C4-2B (cell line): ENCODE measurements around the gene SCAPER.
"Not testable (repeated sequence)": the region's sequence is repeated elsewhere in the genome, so short reads cannot be mapped to it uniquely, and the experiment has no call there.

ENCODE experiments used
- H3K27ac ChIP-seq: fragments of 450-650 bp; 2 replicates; pipeline ENCODE4 v1.5.1; 2017
- ZFX ChIP-seq: fragments of 450-650 bp; IDR thresholded peaks from 2 replicates; pipeline ENCODE4 v1.6.1; 2017
- TF ChIP-seq, protein P1 (sequence below): fragments of 450-650 bp; conservative IDR thresholded peaks from 2 replicates; pipeline ENCODE4 v1.5.1; 2017; ENCODE audit warnings: mild to moderate bottlenecking

Gene SCAPER

DNA sequence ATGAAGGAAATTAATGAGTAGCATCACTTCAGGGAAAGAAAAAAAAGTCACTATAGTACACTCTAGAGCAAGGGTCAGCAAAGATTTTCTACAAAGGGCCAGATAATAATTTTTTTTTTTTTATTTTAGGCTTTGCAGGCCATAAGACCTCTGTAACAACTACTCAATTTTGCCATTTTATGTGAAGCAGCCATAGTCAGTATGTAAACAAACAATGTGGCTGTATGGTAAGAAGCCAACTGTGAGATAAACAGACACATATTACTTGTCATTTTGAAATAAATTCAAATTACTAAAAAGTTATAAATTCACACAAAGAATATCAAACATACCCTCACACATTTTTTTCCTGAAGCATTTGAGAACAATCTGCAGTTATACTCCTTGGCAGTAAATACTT is 40.6 kb downstream of the SCAPER start:
- TF ChIP-seq, protein P1, sequence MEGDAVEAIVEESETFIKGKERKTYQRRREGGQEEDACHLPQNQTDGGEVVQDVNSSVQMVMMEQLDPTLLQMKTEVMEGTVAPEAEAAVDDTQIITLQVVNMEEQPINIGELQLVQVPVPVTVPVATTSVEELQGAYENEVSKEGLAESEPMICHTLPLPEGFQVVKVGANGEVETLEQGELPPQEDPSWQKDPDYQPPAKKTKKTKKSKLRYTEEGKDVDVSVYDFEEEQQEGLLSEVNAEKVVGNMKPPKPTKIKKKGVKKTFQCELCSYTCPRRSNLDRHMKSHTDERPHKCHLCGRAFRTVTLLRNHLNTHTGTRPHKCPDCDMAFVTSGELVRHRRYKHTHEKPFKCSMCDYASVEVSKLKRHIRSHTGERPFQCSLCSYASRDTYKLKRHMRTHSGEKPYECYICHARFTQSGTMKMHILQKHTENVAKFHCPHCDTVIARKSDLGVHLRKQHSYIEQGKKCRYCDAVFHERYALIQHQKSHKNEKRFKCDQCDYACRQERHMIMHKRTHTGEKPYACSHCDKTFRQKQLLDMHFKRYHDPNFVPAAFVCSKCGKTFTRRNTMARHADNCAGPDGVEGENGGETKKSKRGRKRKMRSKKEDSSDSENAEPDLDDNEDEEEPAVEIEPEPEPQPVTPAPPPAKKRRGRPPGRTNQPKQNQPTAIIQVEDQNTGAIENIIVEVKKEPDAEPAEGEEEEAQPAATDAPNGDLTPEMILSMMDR, result no peak
- TF ChIP-seq ZFX, result no peak
- H3K27ac ChIP-seq, result no peak overlapping the region

DNA sequence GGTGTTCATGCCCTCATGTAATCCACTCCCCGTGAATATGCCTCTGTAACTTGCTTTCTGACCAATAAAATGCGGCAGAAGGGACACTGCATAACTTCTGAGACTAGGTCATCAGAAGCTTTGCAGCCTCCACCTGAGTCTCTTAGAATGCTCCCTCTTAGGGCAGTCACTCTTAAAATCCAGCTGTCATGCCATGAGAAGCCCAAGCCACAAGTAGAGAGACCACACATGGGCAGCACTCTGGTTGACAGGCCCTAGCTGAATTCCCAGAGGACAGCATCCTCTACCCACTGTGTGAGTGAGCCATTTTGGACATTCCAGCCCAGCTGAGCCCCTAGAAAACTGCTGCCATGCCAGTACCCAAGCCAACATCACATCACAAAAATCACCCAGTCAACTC is 41.4 kb downstream of the SCAPER start:
- TF ChIP-seq, protein P1, result no peak
- TF ChIP-seq ZFX, result no peak
- no peak overlapping the region for H3K27ac ChIP-seq

DNA sequence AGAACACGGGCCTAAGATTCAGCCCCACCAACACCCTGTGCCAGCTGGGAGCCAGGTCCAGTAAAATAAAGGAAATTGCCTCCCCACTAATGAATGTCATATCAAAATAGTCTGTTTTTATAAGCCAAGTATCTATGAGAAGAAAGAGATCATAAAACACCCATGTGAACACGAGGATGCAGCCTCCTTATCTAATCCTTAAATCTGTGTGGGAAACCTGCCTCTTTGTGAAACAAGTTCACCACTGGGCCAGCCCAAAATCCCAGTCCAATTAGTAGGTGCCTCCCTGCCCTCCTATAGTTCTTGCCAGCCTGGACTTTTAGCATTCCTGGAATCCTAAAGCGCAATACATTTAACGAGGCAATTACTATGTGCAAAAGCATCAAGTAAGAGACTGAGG is 42.0 kb downstream of the SCAPER start:
- no peak for TF ChIP-seq ZFX
- TF ChIP-seq, protein P1, result no peak
- H3K27ac ChIP-seq, result no peak overlapping the region

DNA sequence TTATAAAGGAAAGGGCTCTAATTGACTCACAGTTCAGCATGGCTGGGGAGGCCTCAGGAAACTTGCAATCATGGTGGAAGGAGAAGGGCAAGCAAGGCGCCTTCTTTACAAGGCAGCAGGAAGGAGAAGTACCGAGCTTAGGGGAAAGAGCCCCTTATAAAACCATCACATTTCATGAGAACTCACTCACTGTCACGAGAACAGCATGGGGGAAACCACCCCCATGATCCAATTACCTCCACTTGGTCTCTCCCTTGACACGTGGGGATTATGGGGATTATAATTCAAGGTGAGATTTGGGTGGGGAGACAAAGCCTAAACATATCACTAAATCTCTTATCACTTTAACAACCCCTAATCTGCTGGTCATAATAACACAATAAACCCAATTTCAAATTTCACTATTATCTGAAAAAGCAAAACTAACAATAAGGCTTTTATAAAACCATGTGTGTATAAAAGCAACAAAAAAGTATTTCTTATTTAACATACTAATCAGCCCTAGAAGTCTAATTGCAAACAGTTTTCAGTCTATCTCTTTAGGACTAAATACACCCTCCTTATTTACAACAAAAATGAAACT is 43.2 kb downstream of the SCAPER start:
- H3K27ac ChIP-seq, result no peak overlapping the region
- TF ChIP-seq ZFX, result no peak
- TF ChIP-seq, protein P1, result no peak

DNA sequence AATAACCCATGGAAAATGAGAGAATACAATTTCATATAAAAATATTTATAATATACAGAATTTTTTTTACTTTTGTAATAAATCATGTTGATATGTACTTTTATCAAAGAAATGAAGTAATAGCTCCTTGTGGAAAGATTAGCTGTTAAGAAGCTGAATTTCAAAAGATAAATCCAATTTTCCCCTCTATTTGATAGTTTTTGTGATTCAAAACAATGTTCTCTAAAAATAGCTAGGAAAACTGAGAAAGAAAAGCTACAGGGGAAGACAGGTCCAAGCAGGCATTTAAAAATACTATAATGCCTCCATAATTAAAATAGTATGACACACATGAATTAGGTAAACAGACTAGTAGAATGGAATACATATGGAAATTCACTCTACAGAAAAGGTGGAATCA is 44.9 kb downstream of the SCAPER start:
- TF ChIP-seq, protein P1, result no peak
- no peak for TF ChIP-seq ZFX

DNA sequence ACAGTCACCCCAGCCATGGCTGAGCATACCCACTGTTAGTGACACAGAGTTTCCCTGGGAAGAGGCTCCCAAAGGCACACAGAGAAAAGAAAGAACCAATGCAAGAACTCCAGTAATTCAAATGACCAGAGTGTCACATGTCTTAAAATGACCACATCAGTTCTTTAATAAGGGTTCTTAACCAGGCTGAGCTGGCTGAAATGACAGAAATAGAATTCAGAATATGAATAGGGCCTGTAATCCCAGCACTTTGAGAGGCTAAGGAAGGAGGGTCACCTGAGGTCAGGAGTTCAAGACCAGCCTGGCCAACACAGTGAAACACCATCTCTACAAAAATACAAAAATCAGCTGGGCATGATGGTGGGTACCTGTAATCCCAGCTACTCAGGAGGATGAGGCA is 54.8 kb downstream of the SCAPER start:
- not testable (repeated sequence) for H3K27ac ChIP-seq

More for the DNA sequence above, 44.9 kb downstream of the SCAPER start:
- no peak overlapping the region for H3K27ac ChIP-seq

DNA sequence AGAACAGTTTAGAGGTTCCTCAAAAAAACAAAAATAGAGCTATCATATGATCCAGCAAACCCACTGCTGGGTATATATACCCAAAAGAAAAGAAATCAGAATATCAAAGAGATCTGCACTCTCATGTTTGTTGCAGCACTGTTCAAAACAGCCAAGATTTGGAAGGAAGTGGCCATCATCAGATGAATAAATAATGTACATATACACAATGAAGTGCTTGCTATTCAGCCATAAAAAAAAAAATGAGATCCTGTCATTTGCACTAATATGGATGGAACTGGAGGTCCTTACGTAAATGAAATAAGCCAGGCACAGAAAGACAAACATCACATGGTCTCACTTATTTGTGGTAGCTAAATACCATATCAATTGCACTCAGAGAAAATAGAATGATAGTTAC is 58.4 kb downstream of the SCAPER start:
- TF ChIP-seq ZFX, result no peak
- TF ChIP-seq, protein P1, result no peak

DNA sequence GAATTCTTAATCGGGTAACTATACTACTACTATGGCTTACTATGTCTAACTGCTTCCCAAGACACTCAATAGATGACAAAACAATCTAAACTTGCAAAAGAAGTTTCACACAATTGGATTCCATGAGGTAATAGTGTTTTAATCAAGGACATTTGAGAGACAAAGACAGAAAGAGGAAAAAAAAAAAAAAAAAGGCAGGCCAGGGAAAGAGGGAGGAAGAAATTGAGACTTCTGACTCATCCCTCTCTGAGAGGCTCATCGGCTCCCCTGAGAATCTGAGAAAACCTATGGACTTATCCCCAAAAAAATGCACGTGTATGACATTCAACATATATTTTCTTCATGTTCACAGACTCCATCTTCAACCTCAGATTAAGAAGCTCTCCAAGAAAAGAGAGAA is 61.0 kb downstream of the SCAPER start:
- no peak overlapping the region for H3K27ac ChIP-seq
- TF ChIP-seq, protein P1, result no peak
- TF ChIP-seq ZFX, result no peak

More for the DNA sequence above, 58.4 kb downstream of the SCAPER start:
- H3K27ac ChIP-seq, result no peak overlapping the region
